Fibroblast of mammary gland (primary cell): ENCODE results near the gene ZFP36L1.
A peak's percentile ranks its signal among the peaks of the same experiment; 100 is the strongest.

ENCODE experiments used
- DNase-seq: peaks from one replicate; pipeline ENCODE4 v3.0.0-alpha.2; 2010; ENCODE audit warnings: low read depth
- H3K4me3 ChIP-seq: 2 replicates; pipeline ENCODE4 v1.5.1; 2011; ENCODE audit warnings: low read depth, mild to moderate bottlenecking, low read length, moderate library complexity; ENCODE audit not compliant: control insufficient read depth
- CTCF ChIP-seq: conservative IDR thresholded peaks from 2 replicates; pipeline ENCODE4 v1.5.1; 2011; ENCODE audit warnings: low read depth, low read length, inconsistent platforms; ENCODE audit not compliant: control insufficient read depth, insufficient read depth

Gene ZFP36L1

GRCh38 chr14:68749487-68750475 is 43.1 kb downstream of the ZFP36L1 start:
- H3K4me3 ChIP-seq, result no peak overlapping the region
- peak; percentile 31 for DNase-seq
- no peak for TF ChIP-seq CTCF

- TF ChIP-seq CTCF, result no peak
- DNase-seq, result no peak
- H3K4me3 ChIP-seq, result no peak overlapping the region
These were observed 44.2 kb downstream of the ZFP36L1 start for GRCh38 chr14:68748691-68749090.

GRCh38 chr14:68748260-68748659 is 44.6 kb downstream of the ZFP36L1 start:
- DNase-seq, result no peak
- no peak overlapping the region for H3K4me3 ChIP-seq
- TF ChIP-seq CTCF, result no peak

GRCh38 chr14:68747393-68747792 is 45.5 kb downstream of the ZFP36L1 start:
- H3K4me3 ChIP-seq, result no peak overlapping the region
- no peak for TF ChIP-seq CTCF
- no peak for DNase-seq

GRCh38 chr14:68744613-68745012 is 48.3 kb downstream of the ZFP36L1 start:
- no peak for TF ChIP-seq CTCF
- H3K4me3 ChIP-seq, result no peak overlapping the region
- no peak for DNase-seq

GRCh38 chr14:68741839-68742470 is 50.9 kb downstream of the ZFP36L1 start:
- no peak overlapping the region for H3K4me3 ChIP-seq
- no peak for TF ChIP-seq CTCF
- no peak for DNase-seq
